ENCODE results near the gene ORM1.

ORM1 gene

DNA sequence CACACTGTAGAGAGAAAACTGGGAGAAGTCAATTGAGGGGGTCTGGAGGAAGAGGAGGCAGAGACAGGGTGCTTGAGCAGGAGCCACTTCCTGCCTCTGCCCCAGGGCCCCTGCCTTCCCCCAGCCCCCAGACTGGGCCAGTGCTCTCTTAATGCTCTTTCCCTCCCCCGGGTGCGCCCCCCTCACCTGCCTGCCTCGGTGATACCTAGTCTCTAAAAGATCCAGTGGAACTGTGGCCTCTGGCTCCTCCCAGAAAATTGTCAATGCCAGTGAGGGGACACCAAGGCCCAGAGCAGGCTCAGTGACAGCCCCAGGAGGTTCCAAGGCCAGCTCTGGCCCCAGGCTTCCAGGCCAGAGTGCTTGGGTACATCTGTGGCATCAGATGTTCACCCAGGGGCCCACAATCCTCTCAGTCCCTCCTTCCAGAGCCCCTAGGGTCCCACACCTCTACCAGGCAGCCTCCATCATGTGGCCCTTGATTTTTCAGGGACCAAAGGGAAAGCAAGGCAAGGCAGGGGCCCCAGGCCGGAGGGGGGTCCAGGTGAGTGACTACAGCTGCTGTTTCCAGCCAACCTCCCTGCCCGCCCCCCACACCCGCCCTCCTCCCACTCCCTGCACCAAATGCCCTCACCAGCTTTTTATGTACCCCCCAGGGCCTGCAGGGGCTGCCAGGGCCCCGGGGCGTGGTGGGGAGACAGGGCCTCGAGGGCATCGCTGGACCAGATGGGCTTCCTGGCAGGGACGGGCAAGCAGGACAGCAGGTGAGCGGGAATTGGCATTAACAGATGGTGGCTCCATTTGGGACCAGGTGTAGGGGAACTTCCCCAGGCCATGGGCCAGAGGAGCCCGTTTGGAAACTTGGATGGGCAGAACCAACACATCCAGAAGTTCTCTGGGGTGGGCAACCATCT, 33.1 kb upstream of the ORM1 start:
- Histone ChIP-seq H4K20me1 (ENCODE audit: insufficient read depth, low read length, poor library complexity, severe bottlenecking) (no peaks in the 10 kb centered on the region), H3K79me2 (ENCODE audit: insufficient read depth, low read length) (no peaks in the 10 kb centered on the region), H3F3A (ENCODE audit: low read depth) (no peaks in the 10 kb centered on the region), H3K9ac (ENCODE audit: low read depth, low read length, poor library complexity, severe bottlenecking) (no peak overlapping the region), H3K4me2 (ENCODE audit: low read depth, low read length, poor library complexity, severe bottlenecking) (no peak overlapping the region), H3K4me3 (ENCODE audit: low read length, poor library complexity, severe bottlenecking) (no peak overlapping the region), H2AFZ (ENCODE audit: low read length) (no peak overlapping the region), H3K9me3 (ENCODE audit: insufficient read depth, low read depth, low read length) (no peaks in the 10 kb centered on the region), H3K36me3 (ENCODE audit: insufficient read depth, low read length) (no peaks in the 10 kb centered on the region), H3K9me2 (replicated peaks; ENCODE audit: low read depth, low read length) (no peaks in the 10 kb centered on the region), H3K27me3 (ENCODE audit: insufficient read depth, low read length, poor library complexity, severe bottlenecking) (no peaks in the 10 kb centered on the region), H3K4me1 (ENCODE audit: insufficient read depth, low read length, poor library complexity, severe bottlenecking) (no peaks in the 10 kb centered on the region)
- no peak for TF ChIP-seq EZH2phosphoT487 (IDR thresholded peaks at IDR 0.05; ENCODE audit: borderline replicate concordance)
- TF ChIP-seq, protein P1, sequence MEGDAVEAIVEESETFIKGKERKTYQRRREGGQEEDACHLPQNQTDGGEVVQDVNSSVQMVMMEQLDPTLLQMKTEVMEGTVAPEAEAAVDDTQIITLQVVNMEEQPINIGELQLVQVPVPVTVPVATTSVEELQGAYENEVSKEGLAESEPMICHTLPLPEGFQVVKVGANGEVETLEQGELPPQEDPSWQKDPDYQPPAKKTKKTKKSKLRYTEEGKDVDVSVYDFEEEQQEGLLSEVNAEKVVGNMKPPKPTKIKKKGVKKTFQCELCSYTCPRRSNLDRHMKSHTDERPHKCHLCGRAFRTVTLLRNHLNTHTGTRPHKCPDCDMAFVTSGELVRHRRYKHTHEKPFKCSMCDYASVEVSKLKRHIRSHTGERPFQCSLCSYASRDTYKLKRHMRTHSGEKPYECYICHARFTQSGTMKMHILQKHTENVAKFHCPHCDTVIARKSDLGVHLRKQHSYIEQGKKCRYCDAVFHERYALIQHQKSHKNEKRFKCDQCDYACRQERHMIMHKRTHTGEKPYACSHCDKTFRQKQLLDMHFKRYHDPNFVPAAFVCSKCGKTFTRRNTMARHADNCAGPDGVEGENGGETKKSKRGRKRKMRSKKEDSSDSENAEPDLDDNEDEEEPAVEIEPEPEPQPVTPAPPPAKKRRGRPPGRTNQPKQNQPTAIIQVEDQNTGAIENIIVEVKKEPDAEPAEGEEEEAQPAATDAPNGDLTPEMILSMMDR (conservative IDR thresholded peaks at IDR 0.05; ENCODE audit: low read length): no peak

DNA sequence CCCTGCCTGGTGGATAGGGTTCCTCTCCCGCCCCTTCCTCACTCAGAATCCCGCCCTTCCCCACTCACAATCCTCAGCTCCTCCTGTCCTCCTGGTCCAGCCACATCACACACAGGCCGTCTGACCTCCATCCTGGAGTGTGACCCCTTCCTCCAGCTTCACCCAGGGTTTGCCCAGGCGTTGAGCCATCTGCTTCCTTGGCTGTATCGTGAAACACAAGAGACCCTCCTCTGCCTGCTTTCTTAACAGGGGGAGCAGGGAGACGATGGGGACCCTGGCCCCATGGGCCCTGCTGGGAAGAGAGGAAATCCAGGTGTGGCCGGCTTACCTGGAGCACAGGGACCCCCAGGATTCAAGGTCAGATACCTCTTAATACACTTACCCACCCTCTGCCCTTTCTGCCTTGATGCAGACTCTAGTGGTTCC, 32.3 kb upstream of the ORM1 start:
- TF ChIP-seq EZH2phosphoT487 (IDR thresholded peaks at IDR 0.05; ENCODE audit: borderline replicate concordance): no peak
- TF ChIP-seq, protein P1 (conservative IDR thresholded peaks at IDR 0.05; ENCODE audit: low read length): no peak
- H4K20me1 ChIP-seq (ENCODE audit: insufficient read depth, low read length, poor library complexity, severe bottlenecking): no peaks in the 10 kb centered on the region

DNA sequence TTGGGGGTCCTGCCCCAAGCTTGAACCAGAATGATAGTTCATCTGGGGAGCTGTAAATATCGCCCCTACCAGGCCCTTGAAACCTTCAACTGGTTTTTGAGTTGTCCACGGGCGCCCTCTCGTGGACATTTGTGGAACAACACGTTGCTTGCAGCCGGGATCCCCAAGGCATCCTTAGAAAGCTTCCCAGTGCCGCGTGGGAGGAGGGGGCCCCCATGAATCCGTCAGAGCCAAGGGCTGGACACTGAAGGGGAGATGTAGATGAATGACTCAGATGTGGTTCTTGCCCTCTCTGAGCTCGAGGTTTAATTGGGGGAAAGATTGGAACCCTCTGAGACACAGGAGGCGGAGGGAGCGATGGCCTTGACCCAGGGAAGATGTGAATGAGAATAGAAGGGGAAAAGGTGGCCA, 31.8 kb upstream of the ORM1 start:
- no peak overlapping the region for H3K4me3 ChIP-seq (ENCODE audit: low read length, poor library complexity, severe bottlenecking)
- H3K4me1 ChIP-seq (ENCODE audit: insufficient read depth, low read length, poor library complexity, severe bottlenecking): no peaks in the 10 kb centered on the region
- no peaks in the 10 kb centered on the region for H3K79me2 ChIP-seq (ENCODE audit: insufficient read depth, low read length)
- H2AFZ ChIP-seq (ENCODE audit: low read length): no peak overlapping the region
- no peaks in the 10 kb centered on the region for H3F3A ChIP-seq (ENCODE audit: low read depth)
- H3K9ac ChIP-seq (ENCODE audit: low read depth, low read length, poor library complexity, severe bottlenecking): no peak overlapping the region
- no peaks in the 10 kb centered on the region for H4K20me1 ChIP-seq (ENCODE audit: insufficient read depth, low read length, poor library complexity, severe bottlenecking)
- no peak for TF ChIP-seq EZH2phosphoT487 (IDR thresholded peaks at IDR 0.05; ENCODE audit: borderline replicate concordance)
- TF ChIP-seq, protein P1 (conservative IDR thresholded peaks at IDR 0.05; ENCODE audit: low read length): peak; percentile 92
- H3K27me3 ChIP-seq (ENCODE audit: insufficient read depth, low read length, poor library complexity, severe bottlenecking): no peaks in the 10 kb centered on the region
- no peak overlapping the region for H3K4me2 ChIP-seq (ENCODE audit: low read depth, low read length, poor library complexity, severe bottlenecking)
- H3K9me2 ChIP-seq (replicated peaks; ENCODE audit: low read depth, low read length): no peaks in the 10 kb centered on the region
- H3K36me3 ChIP-seq (ENCODE audit: insufficient read depth, low read length): no peaks in the 10 kb centered on the region
- H3K9me3 ChIP-seq (ENCODE audit: insufficient read depth, low read depth, low read length): no peaks in the 10 kb centered on the region; the same call in 1 of the 2 replicates

More for the DNA sequence above, 32.3 kb upstream of the ORM1 start:
- no peaks in the 10 kb centered on the region for H3K9me2 ChIP-seq (replicated peaks; ENCODE audit: low read depth, low read length)
- H2AFZ ChIP-seq (ENCODE audit: low read length): no peak overlapping the region
- no peak overlapping the region for H3K4me3 ChIP-seq (ENCODE audit: low read length, poor library complexity, severe bottlenecking)
- no peaks in the 10 kb centered on the region for H3K9me3 ChIP-seq (ENCODE audit: insufficient read depth, low read depth, low read length)
- H3K4me1 ChIP-seq (ENCODE audit: insufficient read depth, low read length, poor library complexity, severe bottlenecking): no peaks in the 10 kb centered on the region
- H3K27me3 ChIP-seq (ENCODE audit: insufficient read depth, low read length, poor library complexity, severe bottlenecking): no peaks in the 10 kb centered on the region
- H3F3A ChIP-seq (ENCODE audit: low read depth): no peaks in the 10 kb centered on the region
- H3K4me2 ChIP-seq (ENCODE audit: low read depth, low read length, poor library complexity, severe bottlenecking): no peak overlapping the region
- H3K9ac ChIP-seq (ENCODE audit: low read depth, low read length, poor library complexity, severe bottlenecking): no peak overlapping the region
- H3K36me3 ChIP-seq (ENCODE audit: insufficient read depth, low read length): no peaks in the 10 kb centered on the region
- H3K79me2 ChIP-seq (ENCODE audit: insufficient read depth, low read length): no peaks in the 10 kb centered on the region
